Heart left ventricle (tissue), 16 donors: ENCODE results near the gene TYK2. TPM values are rescaled to one million over a fixed set of nuclear protein-coding genes. Genes with fewer than 3 reads are reported as not detected.

ENCODE experiments used
- ATAC-seq, 4 donors: fragments of 200-7000 bp; cut with Tn5 transposase; one replicate each; pipeline ENCODE4 v1.9.1; 2020 to 2022; ENCODE audit warnings: moderate library complexity in 4 of 4, mild to moderate bottlenecking in 3 of 4, moderate number of reproducible peaks in 1 of 4
- DNase-seq, 5 donors: peaks; one replicate each; pipeline ENCODE4 v3.0.0-alpha.2; 2020
- H3K27ac ChIP-seq, 12 donors: fragments of 200-600 bp; sonication (generic) in 4 of 12; one replicate each; pipeline versions ENCODE4 v1.5.0 to v1.8.0; 2016 to 2022; ENCODE audit warnings: mild to moderate bottlenecking in 2 of 12
- H3K27me3 ChIP-seq, 9 donors: fragments of 200-600 bp; sonication (generic) in 2 of 9; one replicate each; pipeline versions ENCODE4 v1.5.1 to v1.8.0; 2016 to 2022; ENCODE audit warnings: mild to moderate bottlenecking in 3 of 9
- H3K36me3 ChIP-seq, 9 donors: fragments of 200-600 bp; sonication (generic) in 2 of 9; one replicate each; pipeline versions ENCODE4 v1.5.0 to v1.8.0; 2018 to 2022; ENCODE audit warnings: mild to moderate bottlenecking in 2 of 9
- H3K4me1 ChIP-seq, 12 donors: fragments of 200-600 bp; sonication (generic) in 4 of 12; one replicate each; pipeline versions ENCODE4 v1.5.0 to v1.8.0; 2016 to 2022; ENCODE audit warnings: mild to moderate bottlenecking in 3 of 12
- H3K4me3 ChIP-seq, 12 donors: fragments of 200-600 bp; sonication (generic) in 4 of 12; one replicate each; pipeline versions ENCODE4 v1.5.0 to v1.8.0; 2017 to 2022; ENCODE audit warnings: mild to moderate bottlenecking in 9 of 12, moderate library complexity in 4 of 12
- H3K9me3 ChIP-seq, 12 donors: fragments of 200-600 bp; sonication (generic) in 4 of 12; one replicate each; pipeline versions ENCODE4 v1.5.0 to v1.8.0; 2016 to 2022; ENCODE audit warnings: mild to moderate bottlenecking in 1 of 12
- POLR2A ChIP-seq, 2 donors: fragments of 450-650 bp; IDR thresholded peaks; one replicate each; pipeline ENCODE4 v1.6.1; 2017; ENCODE audit warnings: antibody characterized with exemption in 2 of 2, mild to moderate bottlenecking in 2 of 2, moderate library complexity in 2 of 2
- WGBS, 4 donors: extraction: QIAGEN DNeasy Blood & Tissue Kit in 2 of 4; methylation state at CpG; one replicate each; pipeline versions ENCODE4 v1.1.5 to v1.1.7; 2013 to 2018; 5-methylcytosine and 5-hydroxymethylcytosine counted together
- intact Hi-C, 10 donors: fragments of 100-400 bp; cut with DNase I; formaldehyde crosslinking; loops; one replicate each; pipeline versions ENCODE4 v1.11.1 to v1.14.2; 2022
- polyA plus RNA-seq, 2 donors: library from polyadenylated mRNA; stranded (reverse); fragments of 200-250 nt; gene quantifications; one replicate each; pipeline ENCODE4 v1.2.3, GENCODE V29; 2013
- total RNA-seq, 9 donors: library from RNA; depleted of rRNA in 2 of 9; stranded (reverse); fragments of >200 nt in 2 of 9; fragmentation: NEBNext Ultra II Directional in 3 of 9; extraction: Animal tissue kit (Norgen Biotek cat#: 25700) in 3 of 9; gene quantifications; one replicate each; pipeline versions ENCODE4 v1.1.0 to v1.2.4, GENCODE V29; 2016 to 2023
- TF ChIP-seq, protein P1 (sequence below), 12 donors: fragments of 200-600 bp; sonication (generic) in 4 of 12; IDR thresholded peaks; one replicate each; pipeline versions ENCODE4 v1.5.0 to v1.8.0; 2018 to 2022; ENCODE audit warnings: antibody characterized with exemption in 12 of 12, mild to moderate bottlenecking in 5 of 12
- donor health status: ischemic (EF 13 %, LVEDD 7.1; RV severe dilation, severe dysfunction).
- donor health status: healthy with polysubstance abuse.
- donor health status: DM: no; HTN: yes; CAD: no.
- donor health status: DM: no; HTN: no; CAD: no.
- donor health status: ischemic (EF 25% LVEDD 6.9; RV normal size, moderate dysfunction).
- donor health status: ischemic (EF 25% LVEDD 5.7; RV mildly dilated, moderate dysfunction).
- donor health status: healthy.
- donor health status: DM: yes; HTN: yes; CAD: no.
- donor health status: ischemic (EF 35%, LVEDD 5.7; RV mildly dilated, moderate dysfunction).
- donor health status: nonischemic (EF 11% LVEDD 7.7; RV severe dilation, severe dysfunction).
- donor health status: DM: yes; HTN: yes; CAD: no.
- donor health status: PGD.
- donor health status: ischemic (EF 29% LVEDD 5.4; RV normal size, mild dysfunction).
- donor health status: nonischemic (EF 23%, LVEDD 6.1; RV moderate dilation, normal function).

The TYK2 gene
- total and polyA plus RNA-seq, 11 donors = 37.7 to 100 (median 59.4) TPM

DNA sequence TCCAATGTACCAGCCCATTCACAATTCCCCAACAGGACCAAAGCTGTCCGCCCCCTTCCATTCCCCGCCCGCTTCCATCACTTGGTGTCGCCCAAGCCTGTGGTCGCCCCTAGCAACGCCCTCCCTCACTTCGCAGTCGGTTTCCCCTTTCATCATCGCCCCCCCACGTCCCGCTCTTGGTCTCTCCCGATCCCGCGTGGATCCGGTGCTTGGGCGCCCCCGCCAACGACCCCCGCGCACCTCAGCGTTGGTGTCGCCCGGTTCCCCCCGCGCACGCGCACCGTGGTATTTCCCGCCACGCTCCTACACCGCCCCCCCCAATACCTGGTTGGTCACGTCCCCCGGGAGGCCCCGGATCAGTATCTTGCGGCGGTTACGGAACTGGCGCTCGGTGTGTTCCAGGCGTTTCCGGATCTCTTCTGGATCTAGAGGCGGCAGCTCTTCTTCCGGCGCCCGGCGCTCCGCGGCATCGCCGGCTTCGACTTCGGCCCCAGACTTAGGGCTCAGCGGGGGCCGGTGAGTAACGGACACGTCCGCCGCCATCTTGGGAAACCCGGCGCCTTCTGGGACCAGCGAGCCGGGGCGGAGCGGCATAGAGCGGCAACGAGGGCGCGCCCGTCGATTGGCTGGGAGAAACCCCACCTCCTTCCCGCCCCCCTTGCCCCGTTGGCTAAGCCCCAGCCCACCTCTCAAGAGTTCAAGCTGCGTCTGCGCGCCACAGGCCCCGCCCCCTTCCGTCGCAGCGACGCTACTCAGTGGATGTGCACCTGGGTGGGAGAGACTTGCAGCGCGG lies 47.2 kb downstream of the TYK2 start, which contains the start of gene RAVER1:
TSS of gene RAVER1 (minus strand) at position 565 of the 793 bp plus-strand sequence. CDS start at position 543, 22 bp downstream.
- ATAC-seq (peak; percentile 93 to 95 (median 94)), DNase-seq (peak; percentile 98 to 99 (median 99))
- Histone ChIP-seq H3K27me3 (no peaks in the 10 kb centered on the region), H3K36me3 (peaks cover 0 to 30% (median 24%) of the 10 kb centered on the region in 9 donors), H3K9me3 (no peaks in the 10 kb centered on the region), H3K4me1 (peaks cover 0 to 36% (median 24%) of the 10 kb centered on the region in 12 donors), H3K27ac (peak within 1 kb of the TSS; percentile 26 to 94 (median 90)), H3K4me3 (peak within 1 kb of the TSS; percentile 50 to 90 (median 71))
- WGBS, 4 donors = 0 to 1% (median 1%) methylated on average over 25 to 82 of the region's 82 CpGs
- intact Hi-C loops = loop anchor here in 6 of 10 donors (1.0 to 10.0 kb wide), 6 partner anchors 16 to 63 kb away; partner anchors contain the start of genes TYK2 (in 3 of the 6), ICAM1 (in 2 of the 6), FDX2 (in 1 of the 6) and ICAM4 (in 1 of the 6)
- peak in 1 of 2 donors; percentile 81 for TF ChIP-seq POLR2A (IDR thresholded peaks at IDR 0.05)
- TF ChIP-seq, protein P1, sequence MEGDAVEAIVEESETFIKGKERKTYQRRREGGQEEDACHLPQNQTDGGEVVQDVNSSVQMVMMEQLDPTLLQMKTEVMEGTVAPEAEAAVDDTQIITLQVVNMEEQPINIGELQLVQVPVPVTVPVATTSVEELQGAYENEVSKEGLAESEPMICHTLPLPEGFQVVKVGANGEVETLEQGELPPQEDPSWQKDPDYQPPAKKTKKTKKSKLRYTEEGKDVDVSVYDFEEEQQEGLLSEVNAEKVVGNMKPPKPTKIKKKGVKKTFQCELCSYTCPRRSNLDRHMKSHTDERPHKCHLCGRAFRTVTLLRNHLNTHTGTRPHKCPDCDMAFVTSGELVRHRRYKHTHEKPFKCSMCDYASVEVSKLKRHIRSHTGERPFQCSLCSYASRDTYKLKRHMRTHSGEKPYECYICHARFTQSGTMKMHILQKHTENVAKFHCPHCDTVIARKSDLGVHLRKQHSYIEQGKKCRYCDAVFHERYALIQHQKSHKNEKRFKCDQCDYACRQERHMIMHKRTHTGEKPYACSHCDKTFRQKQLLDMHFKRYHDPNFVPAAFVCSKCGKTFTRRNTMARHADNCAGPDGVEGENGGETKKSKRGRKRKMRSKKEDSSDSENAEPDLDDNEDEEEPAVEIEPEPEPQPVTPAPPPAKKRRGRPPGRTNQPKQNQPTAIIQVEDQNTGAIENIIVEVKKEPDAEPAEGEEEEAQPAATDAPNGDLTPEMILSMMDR (IDR thresholded peaks at IDR 0.05) = peak in 1 of 12 donors; percentile 12

DNA sequence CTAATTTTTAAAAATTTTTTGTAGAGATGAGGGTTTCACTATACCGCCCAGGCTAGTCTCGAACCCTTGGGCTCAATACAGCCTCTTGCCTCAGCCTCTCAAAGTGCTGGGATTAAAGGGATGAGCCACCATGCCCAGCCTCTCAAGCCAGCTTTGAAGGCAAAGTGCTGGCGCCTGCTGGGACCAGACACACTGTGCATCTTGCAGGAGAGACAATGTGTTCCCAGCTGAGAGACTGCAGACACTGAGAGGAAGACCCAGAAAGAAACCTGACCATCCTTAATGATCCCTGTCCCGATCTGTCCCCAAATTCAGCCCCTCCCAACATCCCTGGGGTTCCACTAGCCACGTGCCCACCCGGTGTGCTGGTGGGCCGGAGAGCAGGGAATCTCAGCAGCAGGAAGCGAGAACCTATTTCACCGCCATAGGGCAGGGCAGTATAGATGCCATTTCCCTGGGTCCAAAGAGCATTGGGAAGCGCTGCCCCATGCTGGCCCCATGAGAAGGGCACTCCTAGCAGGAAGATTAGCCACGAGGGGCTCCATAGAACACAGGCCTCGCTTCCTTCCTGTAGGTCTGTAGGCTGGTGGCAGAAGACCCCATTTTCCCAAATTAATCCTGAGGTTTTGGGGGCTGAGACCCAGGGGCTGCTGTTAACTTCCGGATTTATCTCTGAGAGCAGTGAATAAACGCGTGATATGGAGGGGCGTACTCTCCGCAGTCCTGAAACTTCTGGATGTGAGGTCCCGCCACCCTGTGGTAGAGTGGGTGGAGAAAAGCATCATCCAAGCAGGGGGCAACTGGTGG lies 48.0 kb downstream of the TYK2 start:
- intact Hi-C loops = loop anchor here in 5 of 10 donors (2.0 to 10.0 kb wide), 5 partner anchors 16 to 60 kb away; partner anchors contain the start of genes TYK2 (in 3 of the 5), ICAM1 (in 2 of the 5), FDX2 (in 1 of the 5) and ICAM4 (in 1 of the 5)
- 28 to 37% (median 35%) methylated on average over 18 of the region's 18 CpGs for WGBS, 4 donors

DNA sequence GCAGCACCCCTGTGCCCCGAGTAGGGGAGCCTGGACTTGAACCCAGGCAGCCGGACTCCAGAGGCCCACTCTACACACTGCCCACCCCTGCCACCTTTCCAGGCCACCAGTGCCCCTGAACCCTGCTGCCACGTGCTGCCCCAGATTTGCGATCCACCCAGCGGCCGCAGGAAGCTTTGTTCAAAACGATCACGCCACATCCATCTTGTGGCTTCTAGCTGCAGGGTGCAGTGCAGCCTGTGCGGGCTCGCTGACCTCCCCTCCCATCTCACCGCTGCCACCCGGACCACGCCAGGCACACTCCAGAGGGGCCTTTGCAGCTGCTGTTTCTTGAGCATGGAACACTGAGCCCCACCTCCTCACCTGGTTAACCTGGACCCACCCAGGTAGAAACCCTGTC lies 50.8 kb downstream of the TYK2 start:
- Histone ChIP-seq H3K9me3 (no peaks in the 10 kb centered on the region), H3K36me3 (peaks cover 0 to 66% (median 60%) of the 10 kb centered on the region in 9 donors), H3K27me3 (no peaks in the 10 kb centered on the region), H3K4me1 (peaks cover 0 to 25% (median 16%) of the 10 kb centered on the region in 12 donors), H3K4me3 (no peak overlapping the region), H3K27ac (no peak overlapping the region)
- ATAC-seq = no peak
- intact Hi-C loops = no loop called here
- TF ChIP-seq, protein P1 (IDR thresholded peaks at IDR 0.05) = no peak
- TF ChIP-seq POLR2A (IDR thresholded peaks at IDR 0.05) = no peak
- 90 to 96% (median 95%) methylated on average over 13 of the region's 13 CpGs for WGBS, 4 donors
- DNase-seq = no peak

More for the DNA sequence above, 48.0 kb downstream of the TYK2 start:
- Histone ChIP-seq H3K9me3 (no peaks in the 10 kb centered on the region), H3K27me3 (no peaks in the 10 kb centered on the region), H3K36me3 (peaks cover 0 to 38% (median 32%) of the 10 kb centered on the region in 9 donors), H3K4me1 (peaks cover 0 to 36% (median 24%) of the 10 kb centered on the region in 12 donors), H3K27ac (peak overlapping the region in 10 of 12 donors; percentile 84 to 94 (median 92)), H3K4me3 (peak overlapping the region; percentile 50 to 90 (median 71))
- TF ChIP-seq, protein P1 (IDR thresholded peaks at IDR 0.05) = no peak
- TF ChIP-seq POLR2A (IDR thresholded peaks at IDR 0.05) = no peak
- ATAC-seq = no peak
- DNase-seq = no peak
